Fibroblast of lung (primary cell): ENCODE measurements around the gene FHIT.

Experiments
- CTCF ChIP-seq, 2 donors: IDR thresholded peaks in 1 of 2; conservative IDR thresholded peaks in 1 of 2; 1 replicate in 1 of 2; 2 replicates in 1 of 2; pipeline ENCODE4 v1.5.1; 2011 to 2012; ENCODE audit warnings: low read length in 2 of 2, control low read depth in 1 of 2, inconsistent platforms in 1 of 2, low read depth in 1 of 2, mild to moderate bottlenecking in 1 of 2
- EZH2 ChIP-seq: IDR thresholded peaks from 2 replicates; pipeline ENCODE4 v1.5.1; 2012; ENCODE audit warnings: low read length, control low read depth, mild to moderate bottlenecking; ENCODE audit errors: missing control alignments

- TF ChIP-seq CTCF (conservative IDR thresholded peaks at IDR 0.05 in 1 of 2, IDR thresholded peaks at IDR 0.05 in 1 of 2; ENCODE audit: low read depth in 1 of 2, low read length in 2 of 2) = no peak
- no peak for TF ChIP-seq EZH2
Measured at GRCh38 chr3:60178931-60179653, 1072.2 kb downstream of the FHIT start.
